SU-DHL-6 (cell line): ENCODE results near the gene PHF10.

Source experiments
- H2AFZ ChIP-seq: fragments of 200-600 bp; sonication (generic); 2 replicates; pipeline ENCODE4 v1.6.1; 2014; ENCODE audit warnings: low read depth, mild to moderate bottlenecking, moderate library complexity, mixed read lengths, antibody characterized with exemption, low read length; ENCODE audit not compliant: severe bottlenecking
- H3F3A ChIP-seq: fragments of 200-600 bp; shearing (Covaris generic); 2 replicates; pipeline ENCODE4 v1.6.0; 2016; ENCODE audit warnings: antibody characterized with exemption, mild to moderate bottlenecking; ENCODE audit not compliant: insufficient read depth
- H3K27ac ChIP-seq: fragments of 200-600 bp; sonication (generic); 2 replicates; pipeline ENCODE4 v1.5.1; 2016; ENCODE audit warnings: low read depth, mild to moderate bottlenecking, low read length, moderate library complexity, mixed read lengths
- H3K27me3 ChIP-seq: fragments of 200-600 bp; sonication (generic), shearing (Covaris generic); 2 replicates; pipeline ENCODE4 v1.6.0; 2014; ENCODE audit warnings: mild to moderate bottlenecking, low read length
- H3K36me3 ChIP-seq: fragments of 200-600 bp; sonication (generic); 2 replicates; pipeline ENCODE4 v1.6.1; 2014; ENCODE audit warnings: mild to moderate bottlenecking, low read length, mixed read lengths
- H3K4me2 ChIP-seq: fragments of 300-600, 200-600 bp; shearing (Covaris generic), sonication (generic); 2 replicates; pipeline ENCODE4 v1.6.0; 2014; ENCODE audit warnings: low read length, low read depth, mild to moderate bottlenecking; ENCODE audit not compliant: poor library complexity, severe bottlenecking
- H3K4me3 ChIP-seq: fragments of 200-600 bp; sonication (generic); 2 replicates; pipeline ENCODE4 v1.5.1; 2014; ENCODE audit warnings: antibody characterized with exemption, low read length, mild to moderate bottlenecking, mixed read lengths; ENCODE audit not compliant: insufficient read depth, poor library complexity, severe bottlenecking
- H3K79me2 ChIP-seq: fragments of 200-600 bp; sonication (generic); 2 replicates; pipeline ENCODE4 v1.6.1; 2014; ENCODE audit warnings: mild to moderate bottlenecking, low read length, moderate library complexity; ENCODE audit not compliant: insufficient read depth
- H3K9ac ChIP-seq: fragments of 200-600 bp; sonication (generic); 2 replicates; pipeline ENCODE4 v1.7.0; 2014; ENCODE audit warnings: mild to moderate bottlenecking, low read length
- H3K9me2 ChIP-seq: fragments of 200-600 bp; sonication (generic); replicated peaks from 2 replicates; pipeline ENCODE4 v1.6.1; 2014; ENCODE audit warnings: low read length; ENCODE audit not compliant: insufficient read depth
- H3K9me3 ChIP-seq: fragments of 200-600 bp; sonication (generic); 2 replicates; pipeline ENCODE4 v1.6.1; 2014; ENCODE audit warnings: low read length, mixed read lengths; ENCODE audit not compliant: insufficient read depth
- H4K20me1 ChIP-seq: fragments of 200-600 bp; sonication (generic); 2 replicates; pipeline ENCODE4 v1.6.1; 2014; ENCODE audit warnings: low read depth, mild to moderate bottlenecking, antibody characterized with exemption, low read length, moderate library complexity, mixed read lengths
- CTCF ChIP-seq: fragments of 200-600 bp; sonication (generic); IDR thresholded peaks from one replicate; pipeline ENCODE4 v1.5.1; 2017; ENCODE audit warnings: antibody characterized with exemption, mild to moderate bottlenecking, low read length, moderate library complexity; ENCODE audit not compliant: insufficient read depth, poor library complexity, severe bottlenecking
- EZH2phosphoT487 ChIP-seq: fragments of 200-600 bp; sonication (generic), shearing (Covaris generic); conservative IDR thresholded peaks from 2 replicates; pipeline ENCODE4 v1.6.1; 2018; ENCODE audit warnings: mild to moderate bottlenecking, antibody characterized with exemption, low read length, moderate library complexity, mixed read lengths

PHF10 gene

GRCh38 chr6:169729961-169730360 is 5.7 kb upstream of the PHF10 start:
- Histone ChIP-seq H3K79me2 (no peaks in the 10 kb centered on the region), H3K9me2 (no peaks in the 10 kb centered on the region), H3K9me3 (no peaks in the 10 kb centered on the region), H3K9ac (no peak overlapping the region), H3K4me2 (no peak overlapping the region), H3K27me3 (no peaks in the 10 kb centered on the region), H2AFZ (no peak overlapping the region), H3F3A (peaks cover 17% of the 10 kb centered on the region), H4K20me1 (no peaks in the 10 kb centered on the region), H3K4me3 (no peak overlapping the region), H3K36me3 (no peaks in the 10 kb centered on the region), H3K27ac (no peak overlapping the region)
- TF ChIP-seq EZH2phosphoT487 (no peak), CTCF (no peak)

GRCh38 chr6:169726963-169727362 is 2.7 kb upstream of the PHF10 start:
- Histone ChIP-seq H2AFZ (no peak overlapping the region), H3K79me2 (peaks cover 14% of the 10 kb centered on the region), H3K9me3 (no peaks in the 10 kb centered on the region), H3K9ac (no peak overlapping the region), H3K4me2 (no peak overlapping the region), H3K27me3 (no peaks in the 10 kb centered on the region), H3K9me2 (no peaks in the 10 kb centered on the region), H3K4me3 (no peak overlapping the region), H4K20me1 (peaks cover 7% of the 10 kb centered on the region), H3K36me3 (no peaks in the 10 kb centered on the region), H3F3A (peaks cover 26% of the 10 kb centered on the region), H3K27ac (no peak overlapping the region)
- TF ChIP-seq CTCF: no peak
- no peak for TF ChIP-seq EZH2phosphoT487

GRCh38 chr6:169726049-169726400 is 1.7 kb upstream of the PHF10 start:
- H3K27ac ChIP-seq: no peak overlapping the region
- no peaks in the 10 kb centered on the region for H3K36me3 ChIP-seq
- peaks cover 15% of the 10 kb centered on the region for H4K20me1 ChIP-seq
- TF ChIP-seq EZH2phosphoT487 (no peak), CTCF (no peak)
- peaks cover 26% of the 10 kb centered on the region for H3F3A ChIP-seq
- no peak overlapping the region for H3K4me3 ChIP-seq
- H3K27me3 ChIP-seq: no peaks in the 10 kb centered on the region
- no peaks in the 10 kb centered on the region for H3K9me2 ChIP-seq
- peaks cover 24% of the 10 kb centered on the region for H3K79me2 ChIP-seq
- H3K9me3 ChIP-seq: no peaks in the 10 kb centered on the region
- H2AFZ ChIP-seq: no peak overlapping the region
- H3K9ac ChIP-seq: no peak overlapping the region
- no peak overlapping the region for H3K4me2 ChIP-seq
